Urothelium cell line (cell line): ENCODE data around the gene ACTRT2.

ENCODE experiments used
- DNase-seq: peaks from one replicate; pipeline ENCODE4 v3.0.0; 2011; ENCODE audit warnings: low spot score, mixed read lengths
- FAIRE-seq: peaks from 2 replicates; lab custom pipeline; 2011; peaks lifted over from hg19 to GRCh38; lab: Jason Lieb, UNC

The ACTRT2 gene

DNA sequence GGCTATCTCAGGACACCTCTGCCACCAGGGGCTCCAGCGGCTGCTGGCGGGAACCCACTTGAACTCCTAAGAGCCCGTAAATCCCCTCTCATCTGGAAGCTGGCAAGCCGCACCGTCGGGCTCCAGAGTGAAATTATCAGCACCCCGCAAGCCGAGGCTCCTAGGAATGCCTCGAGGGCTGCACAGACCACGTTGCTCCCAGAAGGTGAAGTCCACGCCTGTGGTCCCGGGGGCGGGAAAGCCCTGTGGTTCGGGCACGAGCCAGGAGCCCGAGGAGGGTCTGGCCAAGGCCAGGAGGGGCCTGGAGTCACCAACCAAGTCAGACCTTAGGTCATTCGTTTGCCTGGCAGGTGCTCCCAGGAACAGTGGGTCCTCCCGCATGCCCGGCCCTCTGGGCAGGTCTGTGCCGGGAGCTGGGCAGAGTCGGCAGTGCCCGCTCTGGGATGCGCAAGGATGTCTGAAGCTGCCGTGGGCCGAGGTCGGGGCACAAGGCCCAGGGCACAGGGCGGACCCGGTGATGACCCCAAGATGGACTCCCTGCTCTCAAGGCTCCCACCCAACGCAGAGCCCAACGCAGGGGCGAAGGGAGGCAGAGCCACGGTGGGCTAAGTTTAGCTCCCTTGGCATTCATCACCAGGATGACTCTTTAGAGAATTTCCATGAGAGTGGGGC lies 8.9 kb downstream of the ACTRT2 start:
- FAIRE-seq = no peak
- no peak for DNase-seq

DNA sequence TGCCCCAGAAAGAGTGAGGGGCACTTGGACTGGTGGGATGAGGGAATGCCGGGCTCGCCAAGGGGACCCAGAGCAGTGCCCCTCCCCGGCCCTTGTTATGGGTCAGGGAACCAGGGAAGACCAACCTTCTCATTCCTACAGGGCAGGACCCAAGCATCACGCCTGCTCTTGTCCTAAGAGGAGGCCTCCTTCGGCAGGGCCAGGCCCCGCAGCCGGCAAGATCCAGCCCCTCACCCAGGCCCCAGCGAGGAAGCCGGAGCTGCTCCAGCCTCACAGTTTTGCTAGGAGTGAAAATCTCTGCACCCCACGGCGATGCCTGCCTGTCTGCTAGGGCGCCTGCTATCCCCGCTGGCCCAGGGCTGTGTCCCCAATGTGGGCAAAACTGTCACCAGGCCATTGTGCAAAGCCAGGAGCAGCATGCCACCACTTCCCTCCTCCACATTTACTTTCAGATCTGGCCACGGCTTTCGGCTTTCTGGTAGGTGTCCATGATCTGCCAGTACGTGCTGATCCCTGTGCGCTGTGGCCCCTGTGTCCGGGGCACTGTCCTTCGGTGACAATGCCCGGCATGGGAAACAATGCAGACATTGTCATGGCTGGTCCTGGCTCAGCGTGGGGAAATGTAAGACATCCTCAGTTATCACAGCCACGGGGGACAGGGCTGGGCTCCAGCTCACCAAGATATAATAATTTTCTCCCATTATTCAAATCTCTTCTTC lies 9.6 kb downstream of the ACTRT2 start:
- FAIRE-seq = no peak
- DNase-seq = no peak

DNA sequence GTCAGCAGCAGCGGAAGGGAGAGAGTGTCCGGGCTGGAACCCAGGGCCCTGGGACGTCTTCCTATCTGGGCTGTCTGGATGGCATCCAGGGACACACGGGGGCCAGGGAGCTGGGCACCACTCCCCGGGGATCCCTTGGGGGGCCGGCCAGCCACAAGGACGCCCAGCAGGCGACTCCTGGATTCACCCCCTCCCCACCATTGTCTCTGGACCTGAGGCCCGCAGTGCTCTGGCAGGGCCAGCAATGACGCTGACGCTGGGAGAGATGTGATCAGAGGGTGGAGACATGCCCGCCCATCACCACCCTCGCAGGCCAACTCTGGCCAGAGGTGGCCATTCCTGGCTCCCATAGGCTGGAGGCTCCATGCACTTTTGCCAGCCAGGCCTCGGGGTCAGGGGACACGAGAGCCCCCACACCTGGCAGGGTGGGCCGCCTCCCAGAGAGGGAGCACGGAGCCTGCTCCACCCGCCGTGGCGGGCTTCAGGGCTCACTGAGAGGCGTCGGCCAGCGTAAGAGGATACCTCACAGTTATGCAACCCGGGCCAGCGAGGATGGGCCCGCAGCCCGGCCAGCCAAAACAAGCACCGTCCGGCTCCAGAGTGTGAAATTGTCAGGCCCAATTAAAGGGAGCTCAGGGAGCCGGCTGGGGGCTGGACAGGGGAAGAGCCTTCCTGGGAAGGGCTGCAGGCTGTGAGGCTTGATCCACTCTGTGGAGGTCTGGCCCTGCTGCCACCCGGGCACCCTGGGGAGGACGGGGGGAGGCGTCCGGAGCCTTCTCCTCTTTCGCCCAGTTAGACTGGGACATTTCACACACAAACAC lies 10.3 kb downstream of the ACTRT2 start:
- DNase-seq (no peak), FAIRE-seq (no peak)

DNA sequence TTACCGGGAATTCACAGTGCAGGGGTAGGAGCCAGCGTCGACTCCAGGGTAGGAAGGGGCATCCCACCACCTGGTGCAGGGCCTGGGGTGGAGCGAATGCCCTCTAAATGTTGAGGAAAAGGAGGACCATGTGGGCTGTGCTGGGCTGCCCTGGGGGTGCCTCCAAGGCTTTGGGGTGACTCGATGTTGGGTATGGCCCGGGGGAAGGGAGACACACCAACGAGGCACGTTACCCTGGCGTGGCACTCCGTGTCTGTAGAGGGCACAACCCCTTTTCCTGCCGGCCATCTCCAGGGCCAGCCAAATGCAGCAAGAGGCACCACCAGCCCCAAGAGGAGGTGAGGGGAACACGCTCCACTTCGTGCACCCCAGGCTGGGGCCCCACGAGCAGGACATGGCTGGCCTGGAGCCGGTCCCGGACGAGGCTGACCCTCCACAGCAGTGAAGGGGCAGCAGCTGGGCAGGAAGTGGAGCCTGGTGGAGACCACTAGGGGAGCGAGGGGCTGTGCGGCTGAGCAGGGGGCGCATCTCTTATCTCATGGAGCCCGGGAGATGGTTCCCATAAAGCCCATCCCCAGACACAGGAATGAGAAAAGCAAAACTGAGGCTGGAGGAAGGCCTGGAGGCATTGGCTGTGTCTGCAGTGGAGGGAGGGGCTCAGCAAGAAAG lies 11.2 kb downstream of the ACTRT2 start:
- FAIRE-seq = no peak
- no peak for DNase-seq

DNA sequence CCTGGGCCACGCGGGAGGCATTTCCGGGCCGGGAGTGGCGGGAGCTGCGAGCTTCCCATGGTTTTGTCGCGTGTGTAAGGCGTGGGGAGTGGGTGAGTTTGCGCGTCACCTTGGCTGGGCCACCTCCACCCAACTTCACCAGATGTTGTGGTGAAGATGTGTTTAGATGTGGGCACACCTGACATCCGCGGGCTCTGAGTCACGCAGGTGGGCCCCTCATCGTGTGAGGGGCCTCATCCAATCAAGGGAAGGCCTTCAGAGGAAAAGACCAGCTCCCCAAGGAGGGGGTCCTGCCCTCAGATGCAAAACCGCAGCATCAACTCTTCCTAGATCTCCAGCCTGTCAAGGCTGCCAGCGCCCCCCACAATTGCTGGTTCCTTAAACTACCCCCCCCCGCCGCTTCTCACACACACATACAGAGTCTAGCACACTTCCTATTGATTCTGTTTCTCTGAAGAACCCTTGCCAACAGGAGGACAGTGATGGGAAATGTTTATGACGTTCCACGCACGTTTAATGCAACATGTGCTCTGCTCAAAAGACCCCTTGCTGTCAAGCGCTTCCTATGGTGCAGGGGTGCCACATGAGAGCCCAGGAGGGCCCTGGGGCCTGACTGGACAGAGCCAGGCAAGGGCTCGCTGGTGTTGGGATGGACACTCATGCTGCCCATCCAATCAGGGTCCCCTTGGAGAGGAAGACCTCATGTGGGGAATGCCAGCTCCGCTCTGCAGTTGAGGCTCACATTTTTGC lies 11.9 kb downstream of the ACTRT2 start:
- no peak for FAIRE-seq
- DNase-seq = no peak

DNA sequence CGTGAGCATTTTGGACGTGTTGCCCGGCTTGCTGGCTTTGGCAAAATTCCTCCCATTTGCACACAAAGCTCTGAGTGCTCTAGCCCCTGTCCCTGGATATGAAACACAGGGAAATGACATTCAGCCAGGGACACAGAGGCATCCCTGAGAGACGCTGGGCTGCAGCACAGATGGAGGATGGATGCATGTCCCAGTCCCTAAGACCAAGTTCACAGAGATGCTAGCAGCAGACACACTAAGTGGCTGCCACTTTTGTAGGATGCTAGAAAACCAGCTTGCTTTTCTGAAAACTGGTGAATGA lies 12.5 kb downstream of the ACTRT2 start:
- FAIRE-seq (no peak), DNase-seq (no peak)

DNA sequence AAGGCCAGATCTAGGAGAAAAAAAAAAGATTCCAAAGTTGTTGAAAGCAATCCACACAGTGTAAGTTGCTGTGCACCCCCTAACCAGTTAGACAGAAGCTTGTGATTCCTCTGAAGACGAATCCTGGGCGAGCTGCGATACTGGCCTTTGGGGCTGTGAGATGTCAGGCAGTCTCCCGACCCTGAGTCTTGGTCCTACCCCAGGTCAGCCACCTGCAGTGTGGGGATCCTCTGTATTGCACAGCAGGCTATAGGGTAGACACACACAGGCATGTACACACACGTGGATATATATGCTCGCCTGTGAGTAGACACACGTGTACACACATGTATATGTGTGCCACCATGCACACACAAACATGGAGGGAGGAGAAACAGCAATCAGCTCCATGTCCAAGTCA lies 12.9 kb downstream of the ACTRT2 start:
- DNase-seq (no peak), FAIRE-seq (no peak)

DNA sequence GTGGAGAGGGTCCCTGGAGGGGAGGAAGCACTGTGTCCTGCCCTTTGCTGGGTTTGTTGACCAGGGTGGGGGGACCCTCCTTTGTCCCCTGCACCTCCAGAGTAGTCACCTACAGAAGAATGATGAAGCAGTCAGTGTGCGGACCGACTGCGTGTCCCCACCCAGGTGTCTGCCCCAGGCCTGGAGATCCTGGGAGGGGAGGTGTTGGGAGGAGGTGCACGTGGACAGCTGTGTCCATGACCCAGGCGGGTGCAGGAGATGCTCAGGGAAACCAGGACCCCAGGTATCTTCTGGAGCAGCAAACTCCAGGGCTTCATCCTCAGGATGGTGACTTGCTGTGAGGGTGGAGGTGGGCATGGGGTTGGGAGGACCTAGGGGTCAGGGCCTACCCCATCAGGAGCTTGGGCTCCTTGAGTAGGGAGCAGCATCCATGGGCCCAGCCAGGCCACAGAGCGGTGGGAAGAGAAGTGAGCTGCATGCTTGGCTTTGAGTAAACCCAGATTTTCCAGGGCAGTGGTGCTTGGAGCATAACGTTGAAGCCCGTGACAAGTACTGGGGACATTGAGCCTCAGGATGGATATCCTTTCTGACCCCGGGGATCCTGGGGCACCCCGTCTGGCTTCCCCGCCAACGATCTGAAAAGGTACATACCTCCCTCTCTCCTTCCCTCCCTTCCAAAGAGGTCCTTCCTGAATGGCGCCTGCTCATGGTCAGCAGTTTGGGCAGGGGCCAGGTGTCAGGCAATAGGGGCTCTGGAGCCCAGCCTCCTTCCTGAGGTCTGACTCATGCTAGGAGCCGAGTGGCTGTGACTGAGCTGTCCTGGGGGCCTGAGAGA lies 13.7 kb downstream of the ACTRT2 start:
- DNase-seq (no peak), FAIRE-seq (no peak)

DNA sequence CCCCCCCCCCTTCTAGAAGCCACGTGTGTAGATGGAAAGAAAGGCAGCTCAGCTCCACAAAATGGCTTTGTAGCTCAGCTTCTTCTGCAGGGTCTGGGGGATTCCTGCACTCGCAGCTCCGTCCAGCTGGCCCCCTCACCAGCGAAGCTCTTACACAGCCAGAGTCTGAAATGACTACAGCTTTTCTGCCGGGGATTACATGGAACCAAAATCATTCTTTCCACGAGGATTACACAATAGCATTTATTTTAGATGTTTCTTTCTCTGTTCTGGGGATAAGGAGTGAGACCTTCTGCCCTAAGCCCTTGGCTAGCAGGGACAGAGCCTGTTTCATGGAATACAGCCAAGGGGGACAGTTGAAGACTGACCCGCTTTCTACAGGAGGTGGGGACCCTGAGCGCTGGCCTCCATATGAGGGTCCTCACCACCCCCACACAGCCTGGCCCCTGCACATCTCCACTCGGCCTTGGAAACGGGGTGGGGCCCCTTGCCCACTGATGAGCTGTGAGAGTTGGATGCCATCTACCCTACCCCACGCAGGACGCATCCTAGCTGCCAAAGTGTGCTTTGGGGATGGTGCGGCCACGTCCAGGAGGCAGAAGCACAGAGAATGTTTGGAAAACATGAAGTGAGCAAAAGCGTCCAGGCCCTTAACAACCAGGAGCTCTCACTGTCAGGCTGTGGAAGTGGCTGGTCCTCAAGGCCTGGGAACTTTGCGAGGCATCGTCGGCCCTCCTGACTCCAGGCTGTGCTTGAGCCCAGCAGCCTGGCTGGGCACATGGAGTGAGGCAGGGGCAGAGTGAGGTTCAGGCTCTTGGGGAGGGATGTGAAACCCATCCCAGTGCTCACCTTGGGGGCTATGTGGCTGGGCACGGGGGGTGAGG lies 14.5 kb downstream of the ACTRT2 start:
- FAIRE-seq = no peak
- no peak for DNase-seq

DNA sequence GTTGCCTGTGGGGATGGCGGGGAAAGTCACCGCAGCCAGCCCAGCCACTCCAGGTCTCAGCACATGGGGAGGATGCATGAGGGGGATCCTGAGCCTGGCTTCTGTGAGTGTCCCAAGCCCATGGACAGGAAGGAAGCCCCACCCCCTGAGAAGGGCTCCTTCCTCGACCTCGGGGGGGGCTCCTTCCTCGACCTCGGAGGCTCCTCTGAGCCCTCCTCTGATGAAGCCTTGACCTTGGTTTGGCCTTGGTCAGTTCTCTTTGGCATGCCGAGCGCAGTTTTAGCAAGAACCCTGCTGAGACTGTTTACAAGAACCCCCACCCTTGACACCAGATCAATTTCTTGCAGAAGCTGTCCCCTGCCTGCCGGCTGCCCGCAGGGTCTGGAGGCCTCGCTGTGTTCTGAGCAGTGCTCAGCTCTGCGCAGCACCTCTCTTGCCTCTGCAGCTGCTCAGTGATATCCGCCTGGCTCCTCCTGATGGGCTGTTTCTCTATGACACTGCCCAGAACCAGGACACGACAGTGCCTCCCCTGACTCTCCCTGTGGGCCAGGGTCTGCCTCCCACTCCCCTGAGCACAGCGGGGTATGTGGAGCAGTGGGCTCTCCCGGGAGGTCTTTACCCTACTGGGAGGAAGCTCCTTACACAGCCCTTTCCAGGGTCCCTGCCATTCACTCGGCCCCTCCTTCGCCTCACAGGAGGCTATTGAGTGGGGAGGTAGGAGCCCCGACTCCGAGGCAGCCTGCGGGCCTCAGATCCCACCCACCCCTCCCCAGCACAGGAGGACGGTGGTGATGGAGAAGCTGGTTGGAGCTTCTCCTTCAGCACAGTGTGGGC lies 15.4 kb downstream of the ACTRT2 start:
- FAIRE-seq = no peak
- no peak for DNase-seq

DNA sequence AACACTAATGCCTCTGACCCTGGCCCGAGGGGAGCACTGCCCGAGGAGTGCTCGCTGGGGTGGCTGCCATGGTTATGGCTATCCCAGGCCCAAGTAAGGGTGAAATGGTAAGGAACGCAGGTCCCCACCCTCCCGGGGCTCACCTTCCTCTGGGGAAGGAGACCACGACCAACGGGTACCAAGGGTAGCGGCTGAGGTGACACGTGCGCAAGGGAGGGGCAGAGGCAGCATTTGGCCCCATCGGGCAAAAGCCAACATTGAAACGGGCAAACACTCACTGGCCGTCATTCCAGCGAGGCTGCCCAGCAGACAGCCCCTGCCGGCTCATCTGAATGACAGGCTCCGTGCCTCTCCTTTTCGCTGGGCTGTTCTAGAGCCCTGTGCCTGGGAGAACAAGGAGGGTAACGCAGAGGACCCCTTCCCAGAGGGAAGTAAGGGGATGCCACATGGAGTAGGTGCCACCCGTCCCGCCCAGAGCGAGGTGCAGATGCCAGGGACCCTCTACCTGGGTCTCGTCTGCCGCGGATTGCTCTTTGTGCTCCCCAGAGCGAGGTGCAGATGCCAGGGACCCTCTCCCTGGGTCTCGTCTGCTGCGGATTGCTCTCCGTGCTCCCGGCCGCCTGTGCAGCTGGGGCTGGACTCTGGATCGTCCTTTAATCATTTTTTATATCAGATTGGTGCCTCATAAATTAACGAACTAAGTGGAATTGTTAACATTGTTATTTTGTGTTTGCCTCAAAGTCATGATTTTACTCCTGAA lies 16.2 kb downstream of the ACTRT2 start:
- FAIRE-seq = no peak
- DNase-seq = no peak

DNA sequence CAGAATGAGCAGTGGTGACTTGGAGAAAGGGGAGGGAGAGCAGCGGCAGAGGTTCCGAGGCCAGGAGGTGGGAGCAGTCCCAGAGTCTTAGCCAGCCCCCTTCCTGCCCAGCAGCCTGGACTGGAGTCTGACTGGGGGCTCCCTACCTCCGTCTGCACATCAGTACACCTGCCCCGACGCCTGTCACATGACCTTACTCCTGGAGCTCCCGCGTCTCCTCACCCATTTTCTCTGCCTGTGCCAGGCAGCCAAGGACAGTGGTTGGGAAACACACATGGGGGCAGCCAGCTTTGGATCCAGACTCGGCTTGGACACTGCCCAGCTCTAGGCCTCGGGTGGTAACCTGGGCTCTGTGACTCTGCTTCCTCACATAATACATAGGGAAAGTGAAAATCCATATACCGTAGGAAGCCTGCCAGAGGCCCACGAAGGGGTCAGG lies 16.9 kb downstream of the ACTRT2 start:
- no peak for DNase-seq

DNA sequence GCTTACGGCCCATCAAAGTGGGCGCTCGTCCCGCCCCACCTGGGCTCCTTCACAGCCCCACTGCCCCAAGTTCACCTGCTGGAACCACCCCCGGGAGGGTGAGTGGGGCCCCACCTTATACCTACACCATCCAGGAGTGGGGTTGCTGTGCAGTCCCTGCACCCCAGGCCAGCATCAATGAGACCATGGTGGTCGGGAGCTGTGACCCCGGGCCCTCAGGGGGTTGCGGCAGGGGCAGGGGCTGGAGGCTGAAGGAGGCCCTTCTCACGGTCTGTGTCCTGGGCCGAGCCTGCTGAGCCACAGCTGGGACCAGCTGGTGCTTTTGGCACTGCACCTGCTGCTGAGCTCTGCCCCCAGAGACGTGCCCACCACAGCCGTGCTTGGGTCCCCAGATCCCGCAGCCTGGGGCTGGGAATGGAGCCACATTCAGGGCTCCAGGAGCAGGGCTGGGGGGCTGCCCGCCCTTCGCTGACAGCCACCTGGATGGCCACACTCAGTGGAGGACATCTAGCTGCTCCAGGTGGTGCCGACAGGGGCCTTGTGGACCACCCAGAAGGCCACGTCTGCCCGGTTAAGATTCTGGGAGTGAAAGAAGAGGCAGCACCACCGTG lies 17.4 kb downstream of the ACTRT2 start:
- FAIRE-seq (no peak), DNase-seq (no peak)

More for the DNA sequence above, 16.9 kb downstream of the ACTRT2 start:
- no peak for FAIRE-seq

DNA sequence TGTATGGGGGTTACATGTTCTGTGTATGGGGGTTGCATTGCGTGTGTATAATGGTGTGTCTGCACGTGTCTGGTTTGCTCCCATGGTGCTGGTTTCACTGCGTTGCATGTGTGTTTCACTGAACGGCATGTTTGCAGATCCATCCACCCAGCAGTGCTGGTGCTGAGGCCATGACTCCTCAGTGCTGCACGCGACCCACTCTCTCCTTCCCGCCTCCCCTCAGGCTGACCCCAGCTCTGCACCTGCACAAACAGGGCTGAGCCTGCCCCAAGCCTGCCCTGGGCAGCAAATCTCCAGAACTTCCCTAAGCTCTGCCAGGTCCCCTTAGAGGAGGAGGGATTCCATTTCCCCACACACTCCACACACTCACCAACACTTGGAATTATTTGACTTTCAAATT lies 18.7 kb downstream of the ACTRT2 start:
- FAIRE-seq (no peak), DNase-seq (no peak)

DNA sequence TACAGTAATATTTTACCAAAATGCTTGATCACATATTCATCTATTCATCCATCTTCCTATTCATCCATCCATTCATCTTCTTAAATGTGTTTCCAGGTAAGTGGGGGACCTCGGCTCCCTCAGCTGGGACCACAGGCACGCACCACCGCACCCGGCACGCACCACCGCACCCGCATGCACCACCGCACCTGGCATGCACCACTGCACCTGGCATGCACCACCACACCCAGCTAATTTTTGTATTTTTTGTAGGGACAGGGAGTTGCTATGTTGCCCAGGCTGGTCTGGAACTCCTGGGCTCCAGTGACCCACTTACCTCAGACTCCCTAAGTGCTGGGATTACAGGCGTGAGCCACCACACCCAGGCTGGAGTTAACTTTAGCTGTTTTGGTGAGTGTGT lies 21.2 kb downstream of the ACTRT2 start:
- no peak for DNase-seq
- no peak for FAIRE-seq

DNA sequence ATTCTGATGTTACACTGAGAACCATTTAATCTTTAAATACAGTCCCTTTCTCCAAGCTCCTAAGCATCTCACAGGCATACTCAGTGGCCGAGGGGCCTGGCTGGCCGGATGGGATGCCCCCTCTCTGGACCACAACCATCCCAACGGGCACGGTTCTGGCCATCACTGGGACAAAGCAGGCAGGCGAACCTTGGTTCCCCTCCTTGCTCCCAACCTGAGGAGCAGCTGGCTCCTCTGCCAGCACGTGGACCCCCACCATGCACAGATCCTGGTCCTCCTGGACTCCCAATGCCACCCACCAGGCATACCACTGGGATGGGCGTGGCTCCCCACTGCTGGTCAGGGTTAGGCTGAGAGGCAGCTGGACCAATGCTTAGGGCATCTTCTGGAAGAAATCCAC lies 27.9 kb downstream of the ACTRT2 start:
- no peak for DNase-seq

DNA sequence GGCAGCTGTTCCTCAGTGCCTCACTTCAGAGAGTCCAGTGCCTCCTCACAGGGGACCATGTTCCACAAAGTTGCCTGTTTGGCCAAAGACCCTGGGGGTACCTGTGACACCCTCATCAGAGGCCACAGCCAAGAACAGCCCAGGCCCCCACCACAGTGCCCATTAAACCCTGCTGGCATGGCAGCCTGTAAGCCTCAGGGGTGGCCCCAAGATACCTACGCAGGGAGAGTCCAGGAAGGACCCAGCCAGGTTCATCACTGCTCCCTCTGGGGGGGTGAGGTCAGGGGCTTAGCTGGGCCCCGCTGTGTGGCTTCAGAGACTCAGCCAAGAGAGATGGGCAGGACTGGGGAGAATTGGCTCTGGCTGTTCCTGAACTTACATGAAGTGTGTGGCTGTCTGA lies 28.6 kb downstream of the ACTRT2 start:
- no peak for FAIRE-seq
- no peak for DNase-seq

More for the DNA sequence above, 27.9 kb downstream of the ACTRT2 start:
- FAIRE-seq = no peak
